Astrocyte (in vitro differentiated cells and primary cell): Measurements from ENCODE around the gene AKAIN1. TPM values are rescaled to one million over a fixed set of nuclear protein-coding genes. Genes with fewer than 3 reads are reported as not detected.

Experiments
- DNase-seq: peaks from one replicate; pipeline ENCODE4 v3.0.0-alpha.2; 2010; ENCODE audit warnings: low read depth
- FAIRE-seq: peaks from 2 replicates; lab custom pipeline; 2011; peaks lifted over from hg19 to GRCh38; lab: Jason Lieb, UNC
- H2AFZ ChIP-seq: 2 replicates; pipeline ENCODE4 v1.6.0; 2012; ENCODE audit warnings: low read depth, low read length, inconsistent platforms
- H3K27ac ChIP-seq: 2 replicates; pipeline ENCODE4 v1.5.1; 2011; ENCODE audit warnings: low read depth, low read length, inconsistent platforms
- H3K27me3 ChIP-seq: 2 replicates; pipeline ENCODE4 v1.6.0; 2011; ENCODE audit warnings: low read length, inconsistent platforms; ENCODE audit not compliant: insufficient read depth
- H3K36me3 ChIP-seq: 2 replicates; pipeline ENCODE4 v1.5.1; 2011; ENCODE audit warnings: low read length, inconsistent platforms; ENCODE audit not compliant: insufficient read depth
- H3K4me1 ChIP-seq: 2 replicates; pipeline ENCODE4 v1.5.1; 2011; ENCODE audit warnings: low read length, inconsistent platforms; ENCODE audit not compliant: insufficient read depth
- H3K4me2 ChIP-seq: 2 replicates; pipeline ENCODE4 v1.6.0; 2012; ENCODE audit warnings: low read length, inconsistent platforms
- H3K4me3 ChIP-seq: 2 replicates; pipeline ENCODE4 v1.5.1; 2011; ENCODE audit warnings: low read depth, mild to moderate bottlenecking, low read length, inconsistent platforms; ENCODE audit not compliant: insufficient read depth
- H3K79me2 ChIP-seq: 2 replicates; pipeline ENCODE4 v1.6.0; 2012; ENCODE audit warnings: mild to moderate bottlenecking, low read length, inconsistent platforms; ENCODE audit not compliant: insufficient read depth
- H3K9ac ChIP-seq: 2 replicates; pipeline ENCODE4 v1.6.0; 2012; ENCODE audit warnings: mild to moderate bottlenecking, low read length, inconsistent platforms
- H3K9me3 ChIP-seq: 2 replicates; pipeline ENCODE4 v1.5.1; 2012; ENCODE audit warnings: low read depth, mild to moderate bottlenecking, low read length, inconsistent platforms; ENCODE audit not compliant: insufficient read depth
- H4K20me1 ChIP-seq: 2 replicates; pipeline ENCODE4 v1.6.0; 2012; ENCODE audit warnings: low read length, inconsistent platforms; ENCODE audit not compliant: insufficient read depth
- H3K27ac Mint-ChIP-seq: one replicate; pipeline ENCODE4 v1.8.0; 2021; ENCODE audit warnings: mild to moderate bottlenecking, mixed read lengths; ENCODE audit not compliant: unreplicated experiment
- H3K27me3 Mint-ChIP-seq: one replicate; pipeline ENCODE4 v1.8.0; 2021; ENCODE audit warnings: low read depth, mixed read lengths; ENCODE audit not compliant: unreplicated experiment
- H3K36me3 Mint-ChIP-seq: one replicate; pipeline ENCODE4 v1.8.0; 2021; ENCODE audit warnings: low read depth, mixed read lengths; ENCODE audit not compliant: unreplicated experiment
- H3K4me1 Mint-ChIP-seq: one replicate; pipeline ENCODE4 v1.8.0; 2021; ENCODE audit warnings: low read depth, mixed read lengths; ENCODE audit not compliant: unreplicated experiment
- H3K4me3 Mint-ChIP-seq: one replicate; pipeline ENCODE4 v1.8.0; 2021; ENCODE audit warnings: mild to moderate bottlenecking, moderate library complexity, mixed read lengths; ENCODE audit not compliant: unreplicated experiment
- H3K9me3 Mint-ChIP-seq: one replicate; pipeline ENCODE4 v1.8.0; 2021; ENCODE audit warnings: mild to moderate bottlenecking, mixed read lengths; ENCODE audit not compliant: unreplicated experiment
- CTCF ChIP-seq: IDR thresholded peaks from 2 replicates; pipeline ENCODE4 v1.5.1; 2011; ENCODE audit warnings: low read depth, mild to moderate bottlenecking, inconsistent platforms, low read length, moderate library complexity; ENCODE audit not compliant: insufficient read depth
- EZH2 ChIP-seq: IDR thresholded peaks from 2 replicates; pipeline ENCODE4 v1.6.1; 2012; ENCODE audit warnings: mild to moderate bottlenecking, low read length, inconsistent platforms; ENCODE audit not compliant: insufficient read depth
- total RNA-seq: library from RNA; stranded (reverse); gene quantifications from 2 replicates; pipeline ENCODE4 v1.2.1, GENCODE V29; 2021

The AKAIN1 gene
- total RNA-seq, 1 donor from 2014 or later: not detected

DNA sequence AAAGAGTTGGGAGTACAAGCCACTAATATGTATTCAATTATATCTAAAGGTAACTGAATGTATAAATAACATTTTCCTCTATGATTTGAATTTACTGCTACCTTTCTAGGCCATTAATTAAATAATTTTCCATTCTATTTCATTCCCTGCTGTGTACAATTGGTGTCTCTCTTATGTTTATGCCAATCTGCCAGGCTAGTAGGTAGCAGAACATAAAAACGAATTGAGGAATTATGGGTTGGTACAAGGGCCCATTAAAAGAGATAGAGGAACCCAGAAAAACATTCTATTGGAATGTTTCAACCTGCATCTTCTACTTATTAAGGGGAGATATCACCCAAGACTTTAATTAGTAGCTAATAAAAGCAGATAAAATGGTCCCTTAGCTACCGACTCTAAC is 32.2 kb downstream of the AKAIN1 start:
- Histone ChIP-seq H3K4me1 (no peaks in the 10 kb centered on the region), H3K27ac (no peak overlapping the region), H3K9me3 (no peaks in the 10 kb centered on the region), H3K4me2 (no peak overlapping the region), H4K20me1 (no peaks in the 10 kb centered on the region), H3K4me3 (no peak overlapping the region), H3K27me3 (no peaks in the 10 kb centered on the region), H3K79me2 (no peaks in the 10 kb centered on the region), H3K36me3 (no peaks in the 10 kb centered on the region), H3K9ac (no peak overlapping the region), H2AFZ (no peak overlapping the region)
- H3K27me3 Mint-ChIP-seq: peaks cover 3% of the 10 kb centered on the region
- no peak for FAIRE-seq
- no peaks in the 10 kb centered on the region for H3K9me3 Mint-ChIP-seq
- H3K36me3 Mint-ChIP-seq: no peaks in the 10 kb centered on the region
- DNase-seq: no peak
- TF ChIP-seq EZH2 (no peak), CTCF (no peak)
- H3K4me3 Mint-ChIP-seq: no peak overlapping the region
- H3K4me1 Mint-ChIP-seq: no peaks in the 10 kb centered on the region
- no peak overlapping the region for H3K27ac Mint-ChIP-seq

- Histone ChIP-seq H3K9ac (no peak overlapping the region), H3K4me2 (no peak overlapping the region), H4K20me1 (no peaks in the 10 kb centered on the region), H2AFZ (no peak overlapping the region), H3K27me3 (no peaks in the 10 kb centered on the region), H3K27ac (no peak overlapping the region), H3K4me1 (no peaks in the 10 kb centered on the region), H3K36me3 (no peaks in the 10 kb centered on the region), H3K79me2 (no peaks in the 10 kb centered on the region), H3K9me3 (no peaks in the 10 kb centered on the region), H3K4me3 (no peak overlapping the region)
- FAIRE-seq (no peak), DNase-seq (no peak)
- Mint-ChIP-seq H3K27me3 (peaks cover 3% of the 10 kb centered on the region), H3K27ac (no peak overlapping the region), H3K9me3 (no peaks in the 10 kb centered on the region), H3K36me3 (no peaks in the 10 kb centered on the region), H3K4me3 (no peak overlapping the region), H3K4me1 (no peaks in the 10 kb centered on the region)
- TF ChIP-seq CTCF: no peak
Measured at GRCh38 chr18:5162111-5162510, 34.9 kb downstream of the AKAIN1 start.

- FAIRE-seq: no peak
Measured at GRCh38 chr18:5159080-5159479, 38.0 kb downstream of the AKAIN1 start.

More at GRCh38 chr18:5159080-5159479, 38.0 kb downstream of the AKAIN1 start:
- no peak for DNase-seq
- Mint-ChIP-seq H3K4me3 (no peak overlapping the region), H3K27me3 (no peaks in the 10 kb centered on the region), H3K9me3 (peaks cover 2% of the 10 kb centered on the region), H3K27ac (no peak overlapping the region), H3K36me3 (no peaks in the 10 kb centered on the region), H3K4me1 (no peaks in the 10 kb centered on the region)
- no peaks in the 10 kb centered on the region for H3K79me2 ChIP-seq
- no peaks in the 10 kb centered on the region for H3K4me1 ChIP-seq
- no peaks in the 10 kb centered on the region for H3K9me3 ChIP-seq
- no peaks in the 10 kb centered on the region for H4K20me1 ChIP-seq
- H3K27me3 ChIP-seq: no peaks in the 10 kb centered on the region
- H2AFZ ChIP-seq: no peak overlapping the region
- H3K27ac ChIP-seq: no peak overlapping the region
- no peak overlapping the region for H3K4me3 ChIP-seq
- H3K9ac ChIP-seq: no peak overlapping the region
- TF ChIP-seq CTCF (no peak), EZH2 (no peak)
- H3K4me2 ChIP-seq: no peak overlapping the region
- no peaks in the 10 kb centered on the region for H3K36me3 ChIP-seq
